ENCODE data around the gene TRAK2. TPM values are rescaled to one million over a fixed set of nuclear protein-coding genes. Genes with fewer than 3 reads are reported as not detected.

The TRAK2 gene
- total and polyA plus RNA-seq, 2 of the 13 experiments (the other 11 are each of a cell fraction or from before 2014, with no cell fraction given) = 7.7 to 21.0 TPM

DNA sequence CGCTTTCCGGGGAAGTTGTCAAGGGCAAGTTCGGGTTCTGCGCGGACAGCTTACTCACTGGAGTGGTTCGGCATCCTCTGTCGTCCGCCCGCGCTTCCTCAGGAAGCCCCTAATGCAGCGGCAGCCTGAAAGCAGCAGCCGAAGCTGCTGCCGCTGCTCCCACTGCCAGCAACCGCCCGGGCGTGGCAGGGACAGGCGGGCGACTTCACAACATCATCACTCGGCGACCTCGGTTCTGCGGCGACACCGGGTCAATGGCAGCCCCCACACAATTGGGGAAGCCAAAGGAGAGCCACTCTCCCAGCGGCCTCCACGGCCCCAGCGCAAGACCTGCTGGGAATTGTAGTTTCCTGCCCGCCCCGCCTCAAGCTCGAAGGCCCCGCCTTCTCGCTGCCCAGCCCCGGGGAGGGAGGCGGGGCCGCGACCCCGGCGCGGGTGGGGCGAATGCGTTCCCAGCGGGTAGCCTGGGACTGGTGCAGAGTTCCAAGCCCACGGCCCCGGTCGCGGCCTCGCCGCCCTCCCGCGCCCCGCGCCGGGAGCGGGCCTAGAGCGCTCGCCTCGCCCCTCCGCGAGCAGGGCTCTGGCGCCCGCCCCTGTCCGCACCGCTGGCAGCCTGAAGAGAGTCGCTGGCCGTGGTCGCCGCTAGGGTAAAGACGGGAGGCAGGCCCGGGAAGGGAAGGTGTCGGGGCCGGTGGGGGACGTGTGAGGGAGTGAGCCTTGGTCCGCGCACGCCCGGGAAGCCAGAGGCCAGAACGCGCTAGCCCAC, at the start of gene TRAK2, which contains the start of gene STRADB (continued):
- TF ChIP-seq, protein P1, sequence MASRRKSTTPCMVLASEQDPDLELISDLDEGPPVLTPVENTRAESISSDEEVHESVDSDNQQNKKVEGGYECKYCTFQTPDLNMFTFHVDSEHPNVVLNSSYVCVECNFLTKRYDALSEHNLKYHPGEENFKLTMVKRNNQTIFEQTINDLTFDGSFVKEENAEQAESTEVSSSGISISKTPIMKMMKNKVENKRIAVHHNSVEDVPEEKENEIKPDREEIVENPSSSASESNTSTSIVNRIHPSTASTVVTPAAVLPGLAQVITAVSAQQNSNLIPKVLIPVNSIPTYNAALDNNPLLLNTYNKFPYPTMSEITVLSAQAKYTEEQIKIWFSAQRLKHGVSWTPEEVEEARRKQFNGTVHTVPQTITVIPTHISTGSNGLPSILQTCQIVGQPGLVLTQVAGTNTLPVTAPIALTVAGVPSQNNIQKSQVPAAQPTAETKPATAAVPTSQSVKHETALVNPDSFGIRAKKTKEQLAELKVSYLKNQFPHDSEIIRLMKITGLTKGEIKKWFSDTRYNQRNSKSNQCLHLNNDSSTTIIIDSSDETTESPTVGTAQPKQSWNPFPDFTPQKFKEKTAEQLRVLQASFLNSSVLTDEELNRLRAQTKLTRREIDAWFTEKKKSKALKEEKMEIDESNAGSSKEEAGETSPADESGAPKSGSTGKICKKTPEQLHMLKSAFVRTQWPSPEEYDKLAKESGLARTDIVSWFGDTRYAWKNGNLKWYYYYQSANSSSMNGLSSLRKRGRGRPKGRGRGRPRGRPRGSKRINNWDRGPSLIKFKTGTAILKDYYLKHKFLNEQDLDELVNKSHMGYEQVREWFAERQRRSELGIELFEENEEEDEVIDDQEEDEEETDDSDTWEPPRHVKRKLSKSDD (CRISPR knock-in tag; IDR thresholded peaks at IDR 0.05; ENCODE audit: low read depth) = peak; percentile 95; the same call in 1 of the 2 replicates
- no peak for TF ChIP-seq HOXA7 (CRISPR knock-in tag; IDR thresholded peaks at IDR 0.05)
- TF ChIP-seq, protein P2, sequence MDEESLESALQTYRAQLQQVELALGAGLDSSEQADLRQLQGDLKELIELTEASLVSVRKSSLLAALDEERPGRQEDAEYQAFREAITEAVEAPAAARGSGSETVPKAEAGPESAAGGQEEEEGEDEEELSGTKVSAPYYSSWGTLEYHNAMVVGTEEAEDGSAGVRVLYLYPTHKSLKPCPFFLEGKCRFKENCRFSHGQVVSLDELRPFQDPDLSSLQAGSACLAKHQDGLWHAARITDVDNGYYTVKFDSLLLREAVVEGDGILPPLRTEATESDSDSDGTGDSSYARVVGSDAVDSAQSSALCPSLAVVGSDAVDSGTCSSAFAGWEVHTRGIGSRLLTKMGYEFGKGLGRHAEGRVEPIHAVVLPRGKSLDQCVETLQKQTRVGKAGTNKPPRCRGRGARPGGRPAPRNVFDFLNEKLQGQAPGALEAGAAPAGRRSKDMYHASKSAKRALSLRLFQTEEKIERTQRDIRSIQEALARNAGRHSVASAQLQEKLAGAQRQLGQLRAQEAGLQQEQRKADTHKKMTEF (CRISPR knock-in tag; IDR thresholded peaks at IDR 0.05) = peak; percentile 98
- TF ChIP-seq PRMT3 (CRISPR knock-in tag; IDR thresholded peaks at IDR 0.05; ENCODE audit: borderline replicate concordance, low read depth) = peak; percentile 78; the same call in 1 of the 2 replicates
- no peak for TF ChIP-seq NBN (conservative IDR thresholded peaks at IDR 0.05)
- TF ChIP-seq ZNF556 (CRISPR knock-in tag; IDR thresholded peaks at IDR 0.05; ENCODE audit: borderline replicate concordance) = peak; percentile 98; the same call in 1 of the 2 replicates
- TF ChIP-seq FOXA1 (IDR thresholded peaks at IDR 0.05) = no peak
- peak; percentile 52; the same call in 1 of the 2 replicates for TF ChIP-seq FOXA1 (CRISPR knock-in tag; IDR thresholded peaks at IDR 0.05)
- TF ChIP-seq JUND (CRISPR knock-in tag; IDR thresholded peaks at IDR 0.05) = peak; percentile 67
- peak; percentile 86 for TF ChIP-seq HDAC1 (CRISPR knock-in tag; IDR thresholded peaks at IDR 0.05)
- TF ChIP-seq ZNF496 (CRISPR knock-in tag; IDR thresholded peaks at IDR 0.05; ENCODE audit: insufficient replicate concordance) = no peak
- peak; percentile 98; the same call in 1 of the 2 replicates for TF ChIP-seq SIN3A (IDR thresholded peaks at IDR 0.05; ENCODE audit: borderline replicate concordance, low read depth, low read length)
- peak; percentile 99 for TF ChIP-seq ZMYM4 (CRISPR knock-in tag; IDR thresholded peaks at IDR 0.05)
- peak; percentile 89 for TF ChIP-seq SALL2 (CRISPR knock-in tag; IDR thresholded peaks at IDR 0.05)
- TF ChIP-seq ZNF337 (CRISPR knock-in tag; IDR thresholded peaks at IDR 0.05; ENCODE audit: borderline replicate concordance, low read depth) = no peak; the same call in 1 of the 2 replicates
- no peak for TF ChIP-seq TCF7L2 (IDR thresholded peaks at IDR 0.05; ENCODE audit: low read depth, low read length)
- TF ChIP-seq, protein P3, sequence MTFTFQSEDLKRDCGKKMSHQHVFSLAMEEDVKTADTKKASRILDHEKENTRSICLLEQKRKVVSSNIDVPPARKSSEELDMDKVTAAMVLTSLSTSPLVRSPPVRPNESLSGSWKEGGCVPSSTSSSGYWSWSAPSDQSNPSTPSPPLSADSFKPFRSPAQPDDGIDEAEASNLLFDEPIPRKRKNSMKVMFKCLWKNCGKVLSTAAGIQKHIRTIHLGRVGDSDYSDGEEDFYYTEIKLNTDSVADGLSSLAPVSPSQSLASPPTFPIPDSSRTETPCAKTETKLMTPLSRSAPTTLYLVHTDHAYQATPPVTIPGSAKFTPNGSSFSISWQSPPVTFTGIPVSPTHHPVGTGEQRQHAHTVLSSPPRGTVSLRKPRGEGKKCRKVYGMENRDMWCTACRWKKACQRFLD (CRISPR knock-in tag; IDR thresholded peaks at IDR 0.05; ENCODE audit: borderline replicate concordance) = peak; percentile 39; the same call in 1 of the 2 replicates
- no peak for TF ChIP-seq ZNF713 (CRISPR knock-in tag; IDR thresholded peaks at IDR 0.05)
- TF ChIP-seq EED (CRISPR knock-in tag; IDR thresholded peaks at IDR 0.05) = peak; percentile 69; the same call in 1 of the 2 replicates
- TF ChIP-seq ZNF619 (CRISPR knock-in tag; IDR thresholded peaks at IDR 0.05) = peak; percentile 43; the same call in 1 of the 2 replicates
- TF ChIP-seq ELF1 (CRISPR knock-in tag; IDR thresholded peaks at IDR 0.05) = peak; percentile 92
- TF ChIP-seq CBFB (CRISPR knock-in tag; IDR thresholded peaks at IDR 0.05) = peak; percentile 95
- TF ChIP-seq BATF2 (CRISPR knock-in tag; IDR thresholded peaks at IDR 0.05) = peak; percentile 79; the same call in 1 of the 2 replicates
- TF ChIP-seq ZMAT3 (CRISPR knock-in tag; conservative IDR thresholded peaks at IDR 0.05) = peak; percentile 91
- no peak for TF ChIP-seq BRD4 (CRISPR knock-in tag; IDR thresholded peaks at IDR 0.05)

All from HepG2 (cell line).